ENCODE results near the gene SLC36A1.

Gene SLC36A1

DNA sequence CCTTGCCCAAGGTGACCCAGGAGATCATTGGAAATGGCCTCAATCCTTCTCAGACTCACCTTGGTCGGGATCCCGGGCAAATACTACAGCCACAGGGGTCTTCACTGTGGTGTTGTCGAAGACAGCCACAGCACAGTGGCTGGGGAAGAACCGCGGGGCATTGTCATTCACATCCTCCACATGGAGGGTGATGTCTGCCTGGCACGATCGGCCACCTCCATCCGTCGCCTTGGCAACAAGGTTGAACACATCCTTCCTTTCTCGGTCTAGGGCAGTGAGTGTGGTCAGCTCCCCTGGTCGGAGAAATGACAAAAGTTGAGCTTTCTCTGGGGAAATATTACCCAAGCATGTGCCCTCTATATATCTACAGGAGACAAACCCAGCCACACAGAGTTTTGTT lies 86.9 kb downstream of the SLC36A1 start:
- DNase-seq (ENCODE audit: low spot score) = no peak

DNA sequence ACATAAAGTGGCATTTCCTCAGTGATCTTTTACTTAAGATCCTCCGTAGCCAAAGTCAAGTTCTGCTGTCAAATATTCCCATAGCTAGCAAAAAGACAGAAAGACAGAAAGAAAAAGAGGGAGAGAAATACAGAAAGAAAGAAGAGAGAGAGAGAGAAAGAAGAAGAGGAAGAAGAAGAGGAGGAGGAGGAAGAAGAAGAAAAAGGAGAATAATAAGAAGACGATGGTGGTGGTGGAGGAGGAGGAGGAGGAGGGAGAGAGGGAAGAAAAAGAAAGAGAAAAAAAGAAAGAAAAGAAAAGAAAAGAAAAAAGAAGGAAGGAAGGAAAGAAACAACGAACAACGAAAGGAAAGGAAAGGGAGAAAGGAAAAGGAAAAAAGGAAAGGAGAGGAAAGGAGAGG lies 89.6 kb downstream of the SLC36A1 start:
- no peak for DNase-seq (ENCODE audit: low spot score)

DNA sequence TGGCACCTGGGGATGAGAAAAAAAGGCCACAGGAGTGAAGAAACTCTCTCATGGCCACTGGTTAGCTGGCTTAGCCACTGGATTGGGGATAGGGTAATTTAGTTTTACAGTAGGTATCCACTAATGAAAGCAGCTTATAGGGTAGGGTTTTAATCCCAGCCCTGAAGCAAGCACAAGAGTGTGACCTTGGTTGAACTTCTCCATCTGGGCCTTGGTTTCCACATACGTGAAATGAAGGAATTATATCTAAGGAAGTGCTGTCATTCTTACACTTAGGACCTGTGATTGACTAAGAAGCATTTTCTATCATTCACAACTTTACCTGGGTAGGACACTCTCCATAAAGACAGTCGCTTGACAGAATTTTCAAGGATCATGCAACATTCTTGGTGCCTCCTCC lies 94.2 kb downstream of the SLC36A1 start:
- DNase-seq (ENCODE audit: low spot score) = no peak
